Mononuclear cell (primary cell): ENCODE measurements around the gene SPACA9. TPM values are rescaled to one million over a fixed set of nuclear protein-coding genes. Genes with fewer than 3 reads are reported as not detected.

Source experiments
- H3K27me3 ChIP-seq: 2 replicates; pipeline ENCODE4 v1.6.0; 2011; ENCODE audit warnings: low read length, control low read depth; ENCODE audit not compliant: insufficient read depth
- H3K4me1 ChIP-seq: 2 replicates; pipeline ENCODE4 v1.5.1; 2011; ENCODE audit warnings: mild to moderate bottlenecking, low read length, control low read depth; ENCODE audit not compliant: insufficient read depth
- H3K4me3 ChIP-seq: 2 replicates; pipeline ENCODE4 v1.5.1; 2011; ENCODE audit warnings: mild to moderate bottlenecking, low read length, moderate library complexity
- H3K9me3 ChIP-seq: 2 replicates; pipeline ENCODE4 v1.5.1; 2011; ENCODE audit warnings: low read depth, mild to moderate bottlenecking, control low read depth, low read length
- total RNA-seq: library from RNA; depleted of rRNA; stranded (reverse); fragments of >200 nt; gene quantifications from one replicate; pipeline ENCODE4 v1.2.3, GENCODE V29; 2012

The SPACA9 gene
- total RNA-seq, 1 donor: 0.52 TPM

GRCh38 chr9:132894862-132895835 is 16.5 kb downstream of the SPACA9 start:
- Histone ChIP-seq H3K9me3 (no peaks in the 10 kb centered on the region), H3K4me3 (no peak overlapping the region), H3K27me3 (no peaks in the 10 kb centered on the region), H3K4me1 (no peaks in the 10 kb centered on the region)

GRCh38 chr9:132896264-132896663 is 17.6 kb downstream of the SPACA9 start:
- Histone ChIP-seq H3K9me3 (no peaks in the 10 kb centered on the region), H3K27me3 (no peaks in the 10 kb centered on the region), H3K4me3 (no peak overlapping the region), H3K4me1 (no peaks in the 10 kb centered on the region)

- no peaks in the 10 kb centered on the region for H3K4me1 ChIP-seq
- H3K27me3 ChIP-seq: no peaks in the 10 kb centered on the region
- no peaks in the 10 kb centered on the region for H3K9me3 ChIP-seq
- H3K4me3 ChIP-seq: no peak overlapping the region
Observed at GRCh38 chr9:132896906-132897305, 18.2 kb downstream of the SPACA9 start.

GRCh38 chr9:132898051-132898450 is 19.4 kb downstream of the SPACA9 start:
- no peaks in the 10 kb centered on the region for H3K9me3 ChIP-seq

DNA sequence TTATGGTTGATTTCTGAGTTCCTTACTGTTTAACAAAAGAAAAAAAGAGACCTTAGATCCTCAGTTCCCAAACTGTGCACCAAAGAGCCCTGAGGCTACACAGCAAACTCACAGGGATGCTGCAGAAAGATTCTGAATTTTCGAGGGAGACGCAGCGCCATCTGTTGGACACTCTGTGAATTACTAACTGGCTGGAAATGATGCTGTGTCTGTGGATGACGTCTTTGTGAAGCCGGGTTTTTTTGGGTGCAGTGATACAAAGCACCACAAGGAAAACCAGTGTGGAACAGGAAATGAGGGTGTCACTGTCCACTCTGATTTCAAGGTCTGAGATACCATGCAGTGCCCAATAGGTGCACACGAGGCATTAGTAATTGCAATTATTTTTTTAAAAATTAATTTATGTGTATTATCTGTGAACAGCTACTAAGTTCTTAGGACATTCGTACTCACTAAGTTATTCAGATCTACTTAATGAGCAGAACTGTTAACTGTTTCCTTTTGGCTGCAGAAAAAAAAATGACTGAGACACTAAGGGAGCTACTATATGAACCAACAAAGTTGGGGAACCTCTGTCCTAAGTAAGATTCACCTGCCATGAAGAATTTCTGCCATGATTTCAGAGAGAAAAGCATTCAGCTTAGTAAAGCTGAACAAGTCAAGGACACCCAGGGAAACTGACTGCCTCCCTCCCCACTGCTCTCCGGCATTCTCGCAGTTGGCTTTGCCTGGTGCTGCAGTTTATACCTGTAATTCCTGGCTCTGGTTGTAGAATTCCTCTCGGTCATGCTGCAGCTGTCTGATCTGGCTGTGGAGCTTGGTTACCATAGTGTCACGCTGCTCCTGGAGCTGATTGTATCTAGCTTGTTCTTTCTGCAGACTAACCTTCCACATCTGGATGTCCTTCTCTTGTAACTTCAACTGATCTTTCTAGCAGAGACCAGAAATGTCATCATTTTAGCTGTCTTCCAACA is 23.4 kb downstream of the SPACA9 start:
- H3K27me3 ChIP-seq: no peaks in the 10 kb centered on the region
- H3K4me3 ChIP-seq: no peak overlapping the region
- H3K4me1 ChIP-seq: no peaks in the 10 kb centered on the region
- no peaks in the 10 kb centered on the region for H3K9me3 ChIP-seq

More at GRCh38 chr9:132898051-132898450, 19.4 kb downstream of the SPACA9 start:
- Histone ChIP-seq H3K4me3 (no peak overlapping the region), H3K27me3 (no peaks in the 10 kb centered on the region), H3K4me1 (no peaks in the 10 kb centered on the region)

GRCh38 chr9:132903574-132904492 is 25.1 kb downstream of the SPACA9 start:
- no peaks in the 10 kb centered on the region for H3K27me3 ChIP-seq
- no peaks in the 10 kb centered on the region for H3K9me3 ChIP-seq
- H3K4me3 ChIP-seq: no peak overlapping the region
- H3K4me1 ChIP-seq: no peaks in the 10 kb centered on the region

- H3K4me3 ChIP-seq: no peak overlapping the region
- no peaks in the 10 kb centered on the region for H3K9me3 ChIP-seq
- no peaks in the 10 kb centered on the region for H3K4me1 ChIP-seq
Observed at GRCh38 chr9:132905726-132906125, 27.0 kb downstream of the SPACA9 start.

DNA sequence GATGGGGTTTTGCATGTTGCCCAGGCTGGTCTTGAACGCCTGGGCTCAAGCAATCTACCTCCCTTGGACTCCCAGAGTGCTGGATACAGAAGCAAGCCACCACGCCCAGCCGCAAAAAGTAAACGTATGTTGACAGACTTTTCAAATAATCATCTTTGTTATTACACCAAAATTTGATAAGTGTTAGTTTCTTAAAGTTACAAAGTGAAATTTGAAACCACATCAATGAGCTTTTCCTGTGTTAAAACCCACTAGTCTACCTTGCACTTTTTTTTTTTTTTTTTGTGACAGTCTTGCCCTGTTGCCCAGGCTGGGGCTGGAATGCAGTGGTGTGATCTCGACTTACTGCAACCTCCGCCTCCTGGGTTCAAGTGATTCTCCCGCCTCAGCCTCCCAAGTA is 29.9 kb downstream of the SPACA9 start:
- H3K9me3 ChIP-seq: no peaks in the 10 kb centered on the region
- H3K27me3 ChIP-seq: no peaks in the 10 kb centered on the region
- H3K4me3 ChIP-seq: no peak overlapping the region
- no peaks in the 10 kb centered on the region for H3K4me1 ChIP-seq

More at GRCh38 chr9:132905726-132906125, 27.0 kb downstream of the SPACA9 start:
- H3K27me3 ChIP-seq: no peaks in the 10 kb centered on the region

DNA sequence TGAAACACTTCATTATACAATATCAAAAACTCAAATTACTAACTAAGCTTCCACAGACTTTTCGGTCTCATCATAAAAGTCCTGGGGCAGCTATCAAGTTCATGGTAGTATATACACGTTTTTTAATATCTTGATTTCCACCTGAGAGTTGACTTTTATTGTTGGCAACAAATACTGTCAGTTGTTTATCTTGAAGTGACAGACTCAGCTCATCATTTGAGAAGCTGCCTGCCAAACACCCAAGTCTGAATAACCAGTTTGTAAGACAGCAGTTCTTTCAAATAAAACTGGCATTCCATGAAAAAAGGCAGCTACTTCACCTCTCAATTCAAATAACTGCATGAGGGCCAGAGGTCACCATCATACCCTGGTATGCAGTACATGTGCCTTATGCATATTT is 30.6 kb downstream of the SPACA9 start:
- Histone ChIP-seq H3K4me1 (no peaks in the 10 kb centered on the region), H3K27me3 (no peaks in the 10 kb centered on the region), H3K9me3 (no peaks in the 10 kb centered on the region), H3K4me3 (no peak overlapping the region)

DNA sequence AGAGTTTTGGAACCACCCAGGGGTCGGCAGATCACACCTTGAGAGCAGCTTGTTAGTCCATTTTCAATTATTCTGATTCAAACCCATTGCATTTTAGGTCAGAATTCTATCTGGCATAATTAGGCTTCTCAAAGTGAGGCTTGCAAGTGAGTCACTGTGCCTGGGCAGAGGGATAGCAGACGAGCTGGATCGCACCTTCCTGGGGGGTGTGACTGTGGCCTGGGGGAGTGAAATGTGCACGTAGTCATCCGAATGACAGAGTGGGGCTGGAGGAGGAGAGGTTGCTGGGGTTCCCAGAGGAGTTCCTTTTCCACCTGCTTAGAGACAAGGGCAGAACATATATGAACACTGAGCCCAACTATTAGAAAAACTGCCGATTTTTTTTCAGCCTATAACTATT is 31.7 kb downstream of the SPACA9 start:
- no peaks in the 10 kb centered on the region for H3K27me3 ChIP-seq

DNA sequence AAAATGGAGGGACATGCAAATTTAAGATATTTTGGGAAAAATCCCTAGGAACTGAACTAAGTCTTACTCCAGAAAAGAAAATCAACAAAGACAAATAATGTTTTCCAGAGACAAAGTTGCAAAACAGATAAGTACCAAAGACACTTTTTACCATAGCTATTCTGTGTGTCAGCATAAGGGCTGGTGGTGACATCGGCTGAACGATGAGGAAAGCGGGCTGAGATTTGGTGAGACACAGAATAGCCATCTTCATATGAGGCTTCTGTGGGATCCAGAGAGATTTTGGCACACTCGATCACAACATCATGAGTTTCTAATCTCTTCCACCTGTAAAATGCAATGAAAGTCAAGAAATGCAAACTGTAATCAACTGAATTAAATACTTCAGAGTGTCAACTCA is 33.4 kb downstream of the SPACA9 start:
- Histone ChIP-seq H3K4me1 (no peaks in the 10 kb centered on the region), H3K9me3 (no peaks in the 10 kb centered on the region)

More for the DNA sequence above, 31.7 kb downstream of the SPACA9 start:
- no peaks in the 10 kb centered on the region for H3K9me3 ChIP-seq
- H3K4me1 ChIP-seq: no peaks in the 10 kb centered on the region
- H3K4me3 ChIP-seq: no peak overlapping the region

GRCh38 chr9:132914924-132915323 is 36.2 kb downstream of the SPACA9 start:
- no peaks in the 10 kb centered on the region for H3K27me3 ChIP-seq
- no peaks in the 10 kb centered on the region for H3K9me3 ChIP-seq
- no peak overlapping the region for H3K4me3 ChIP-seq
- H3K4me1 ChIP-seq: no peaks in the 10 kb centered on the region

More for the DNA sequence above, 33.4 kb downstream of the SPACA9 start:
- H3K27me3 ChIP-seq: no peaks in the 10 kb centered on the region
- no peak overlapping the region for H3K4me3 ChIP-seq

GRCh38 chr9:132919614-132920268 is 41.0 kb downstream of the SPACA9 start:
- H3K27me3 ChIP-seq: no peaks in the 10 kb centered on the region
- no peaks in the 10 kb centered on the region for H3K9me3 ChIP-seq
- no peaks in the 10 kb centered on the region for H3K4me1 ChIP-seq
- H3K4me3 ChIP-seq: no peak overlapping the region
